Adrenal gland (tissue), 12 donors: ENCODE results near the gene MEGF11. TPM values are rescaled to one million over a fixed set of nuclear protein-coding genes. Genes with fewer than 3 reads are reported as not detected.

Source experiments
- DNase-seq, 7 donors: peaks; one replicate each; pipeline ENCODE4 v3.0.0-alpha.2; 2019 to 2020
- H3K27ac ChIP-seq, 5 donors: fragments of 200-600 bp; sonication (generic) in 4 of 5; 1 replicate in 3 of 5; 2 replicates in 2 of 5; pipeline versions ENCODE4 v1.5.1 to v1.8.0; 2016 to 2020; ENCODE audit warnings: mild to moderate bottlenecking in 1 of 5
- H3K27me3 ChIP-seq: fragments of 200-600 bp; 2 replicates; pipeline ENCODE4 v1.8.0; 2021
- H3K36me3 ChIP-seq, 2 donors: fragments of 200-600 bp; replicated peaks in 1 of 2; 1 replicate in 1 of 2; 2 replicates in 1 of 2; pipeline versions ENCODE4 v1.5.1 to v1.8.0; 2018 to 2022
- H3K4me1 ChIP-seq, 2 donors: fragments of 200-600 bp; replicated peaks in 1 of 2; 1 replicate in 1 of 2; 2 replicates in 1 of 2; pipeline versions ENCODE4 v1.5.1 to v1.8.0; 2018 to 2021
- H3K4me3 ChIP-seq, 4 donors: fragments of 200-600 bp; sonication (generic) in 3 of 4; one replicate each; pipeline ENCODE4 v1.5.1; 2016 to 2018
- H3K9me3 ChIP-seq, 3 donors: fragments of 200-600 bp; sonication (generic) in 1 of 3; replicated peaks in 1 of 3; 1 replicate in 2 of 3; 2 replicates in 1 of 3; pipeline versions ENCODE4 v1.5.1 to v1.8.0; 2016 to 2021
- POLR2A ChIP-seq, 2 donors: fragments of 450-650 bp; IDR thresholded peaks; one replicate each; pipeline ENCODE4 v1.6.1; 2017; ENCODE audit warnings: antibody characterized with exemption in 2 of 2, mild to moderate bottlenecking in 2 of 2, moderate library complexity in 1 of 2
- WGBS, 4 donors: extraction: QIAGEN DNeasy Blood & Tissue Kit in 2 of 4; methylation state at CpG; one replicate each; pipeline versions ENCODE4 v1.1.5 to v1.1.7; 2013 to 2017; 5-methylcytosine and 5-hydroxymethylcytosine counted together
- intact Hi-C, 2 donors: fragments of 100-400 bp; cut with DNase I; formaldehyde crosslinking; loops; one replicate each; pipeline versions ENCODE4 v1.14.1 to v1.15.0; 2022 to 2023
- polyA plus RNA-seq, 3 donors: library from polyadenylated mRNA; stranded (reverse); fragments of 200-250 nt in 2 of 3; fragments of 350-450 nt in 1 of 3; fragmentation: Illumina TruSeq in 1 of 3; extraction: RNeasy Lipid Tissue Mini Kit (QIAGEN cat#74804) in 1 of 3; gene quantifications; one replicate each; pipeline ENCODE4 v1.2.3, GENCODE V29; 2013 to 2014
- total RNA-seq, 9 donors: library from RNA; depleted of rRNA in 4 of 9; stranded (reverse); fragments of >200 nt in 4 of 9; fragments of 120-200 nt in 1 of 9; fragmentation: NEBNext Ultra II Directional in 1 of 9; extraction: Animal tissue kit (Norgen Biotek cat#: 25700) in 1 of 9; gene quantifications; one replicate each; pipeline versions ENCODE4 v1.1.0 to v1.2.4, GENCODE V29; 2013 to 2023
- TF ChIP-seq, protein P1 (sequence below), 6 experiments: fragments of 450-650 bp in 4 of 6; fragments of 200-600 bp in 2 of 6; sonication (generic) in 1 of 6; IDR thresholded peaks; 1 replicate in 5 of 6; 2 replicates in 1 of 6; pipeline versions ENCODE4 v1.5.1 to v1.8.0; 2016 to 2021; ENCODE audit warnings: antibody characterized with exemption in 6 of 6, mild to moderate bottlenecking in 2 of 6, moderate library complexity in 1 of 6
- donor health status: healthy with polysubstance abuse.
- donor health status: Bipolar disorder and iron deficiency.
- donor health status: DM: yes; HTN: yes; CAD: no.
- donor health status: DM: no; HTN: no; CAD: no.
- donor health status: DM: no; HTN: no; CAD: no.
- donor health status: DM: yes; HTN: yes; CAD: no.

Gene MEGF11
- total and polyA plus RNA-seq, 12 donors: 0.04 to 0.98 (median 0.14) TPM; not detected in 5

DNA sequence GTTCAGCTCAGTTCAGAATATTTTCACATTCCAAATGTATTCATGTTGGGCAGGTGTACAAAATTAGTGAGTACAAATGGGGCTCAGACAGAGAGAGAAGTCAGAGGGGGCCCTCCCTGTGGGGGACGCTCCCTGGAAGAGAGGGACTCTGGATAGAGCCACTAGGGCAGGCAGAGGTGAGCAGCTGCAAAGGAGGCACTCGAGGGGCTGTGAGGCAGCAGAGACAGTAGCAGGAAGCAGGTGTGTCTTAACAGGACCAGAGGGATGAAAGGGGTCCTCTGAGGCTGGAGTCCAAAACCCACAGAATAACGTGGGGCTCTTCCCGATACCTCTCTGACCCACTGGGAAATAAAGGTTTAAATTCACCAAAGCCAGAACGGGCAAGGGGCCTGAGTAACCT lies 127.1 kb downstream of the MEGF11 start:
- Histone ChIP-seq H3K27ac (no peak overlapping the region), H3K27me3 (peaks cover 7% of the 10 kb centered on the region), H3K9me3 (no peaks in the 10 kb centered on the region), H3K4me3 (no peak overlapping the region), H3K4me1 (no peaks in the 10 kb centered on the region), H3K36me3 (no peaks in the 10 kb centered on the region)
- no peak for TF ChIP-seq POLR2A (IDR thresholded peaks at IDR 0.05)
- TF ChIP-seq, protein P1, sequence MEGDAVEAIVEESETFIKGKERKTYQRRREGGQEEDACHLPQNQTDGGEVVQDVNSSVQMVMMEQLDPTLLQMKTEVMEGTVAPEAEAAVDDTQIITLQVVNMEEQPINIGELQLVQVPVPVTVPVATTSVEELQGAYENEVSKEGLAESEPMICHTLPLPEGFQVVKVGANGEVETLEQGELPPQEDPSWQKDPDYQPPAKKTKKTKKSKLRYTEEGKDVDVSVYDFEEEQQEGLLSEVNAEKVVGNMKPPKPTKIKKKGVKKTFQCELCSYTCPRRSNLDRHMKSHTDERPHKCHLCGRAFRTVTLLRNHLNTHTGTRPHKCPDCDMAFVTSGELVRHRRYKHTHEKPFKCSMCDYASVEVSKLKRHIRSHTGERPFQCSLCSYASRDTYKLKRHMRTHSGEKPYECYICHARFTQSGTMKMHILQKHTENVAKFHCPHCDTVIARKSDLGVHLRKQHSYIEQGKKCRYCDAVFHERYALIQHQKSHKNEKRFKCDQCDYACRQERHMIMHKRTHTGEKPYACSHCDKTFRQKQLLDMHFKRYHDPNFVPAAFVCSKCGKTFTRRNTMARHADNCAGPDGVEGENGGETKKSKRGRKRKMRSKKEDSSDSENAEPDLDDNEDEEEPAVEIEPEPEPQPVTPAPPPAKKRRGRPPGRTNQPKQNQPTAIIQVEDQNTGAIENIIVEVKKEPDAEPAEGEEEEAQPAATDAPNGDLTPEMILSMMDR (IDR thresholded peaks at IDR 0.05): no peak
- intact Hi-C loops: no loop called here
- WGBS, 4 donors: 63 to 73% (median 68%) methylated on average over 5 of the region's 5 CpGs
- DNase-seq: no peak

DNA sequence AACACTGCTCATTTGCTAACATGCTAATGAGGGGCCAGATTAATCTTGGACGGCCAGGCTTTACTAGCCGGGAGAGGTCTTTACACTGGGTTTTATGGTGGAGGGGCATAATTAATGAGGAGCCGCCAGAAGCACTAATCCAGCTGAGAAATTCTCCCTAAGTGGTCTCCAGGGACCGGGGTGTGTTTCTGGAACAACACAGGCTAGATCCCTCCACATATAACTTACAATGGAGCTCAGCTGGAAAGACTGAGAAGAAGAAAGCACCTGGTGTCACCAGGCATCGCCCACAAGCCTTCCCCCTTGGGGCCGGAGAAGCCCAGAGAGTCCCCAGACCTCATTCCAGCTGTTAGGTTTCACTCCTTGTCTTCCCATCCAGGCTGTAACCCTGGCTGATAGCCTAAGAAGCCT lies 127.5 kb downstream of the MEGF11 start:
- TF ChIP-seq POLR2A (IDR thresholded peaks at IDR 0.05): no peak
- Histone ChIP-seq H3K36me3 (no peaks in the 10 kb centered on the region), H3K4me3 (no peak overlapping the region), H3K27me3 (peaks cover 7% of the 10 kb centered on the region), H3K4me1 (no peaks in the 10 kb centered on the region), H3K9me3 (no peaks in the 10 kb centered on the region), H3K27ac (no peak overlapping the region)
- DNase-seq: no peak
- whole genome bisulfite sequencing, 4 donors: 58 to 73% (median 69%) methylated on average over 3 to 6 of the region's 6 CpGs
- intact Hi-C loops: no loop called here

DNA sequence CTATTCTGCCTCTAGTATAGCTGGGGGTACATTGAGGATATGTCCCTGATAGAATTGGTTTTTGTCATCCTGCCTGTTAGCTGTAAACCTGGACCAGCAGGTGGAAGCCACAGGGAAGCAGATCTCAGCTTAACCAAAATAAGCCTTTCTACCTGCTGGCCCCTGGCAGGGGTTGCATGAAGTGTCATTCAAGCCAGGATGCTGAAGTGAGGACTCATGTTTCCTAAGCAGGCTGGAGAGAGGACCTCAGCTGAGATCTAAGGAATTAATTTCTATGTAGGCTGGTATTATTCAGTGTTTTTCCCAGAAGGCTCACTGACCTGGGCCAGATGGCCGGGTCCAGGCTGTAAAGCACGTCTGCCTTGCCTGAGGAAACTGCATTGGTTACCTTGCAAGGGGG lies 128.9 kb downstream of the MEGF11 start:
- DNase-seq: no peak

DNA sequence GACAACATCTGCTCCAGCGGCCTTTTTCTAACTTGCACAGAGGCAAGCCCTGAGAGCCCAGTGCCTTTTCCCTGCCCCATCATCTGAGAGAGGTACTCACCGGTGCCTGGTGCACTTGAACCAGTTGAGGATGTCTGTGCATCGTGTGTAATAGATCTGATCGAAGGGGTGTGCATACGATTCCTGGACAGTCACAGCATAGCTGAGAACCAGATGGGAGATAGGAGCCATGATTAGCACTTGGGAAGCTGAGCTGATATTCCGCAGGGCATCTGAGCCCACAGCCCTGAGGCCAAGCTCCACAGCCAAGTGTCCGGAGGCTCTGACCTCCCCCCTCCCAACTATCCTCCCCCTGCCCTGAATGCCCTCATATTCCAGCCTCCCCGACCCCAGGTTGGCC lies 129.8 kb downstream of the MEGF11 start:
- TF ChIP-seq, protein P1 (IDR thresholded peaks at IDR 0.05): no peak
- TF ChIP-seq POLR2A (IDR thresholded peaks at IDR 0.05): no peak
- Histone ChIP-seq H3K27ac (no peak overlapping the region), H3K4me1 (no peaks in the 10 kb centered on the region), H3K27me3 (peaks cover 7% of the 10 kb centered on the region), H3K9me3 (no peaks in the 10 kb centered on the region), H3K4me3 (no peak overlapping the region), H3K36me3 (no peaks in the 10 kb centered on the region)
- intact Hi-C loops: no loop called here
- DNase-seq: no peak
- 88 to 92% (median 90%) methylated on average over 3 to 8 of the region's 8 CpGs for WGBS, 4 donors

More for the DNA sequence above, 128.9 kb downstream of the MEGF11 start:
- intact Hi-C loops: no loop called here
- no peak overlapping the region for H3K27ac ChIP-seq
- no peak overlapping the region for H3K4me3 ChIP-seq
- no peaks in the 10 kb centered on the region for H3K36me3 ChIP-seq
- 81 to 100% (median 91%) methylated on average over 1 to 2 of the region's 2 CpGs for WGBS, 4 donors
- no peak for TF ChIP-seq POLR2A (IDR thresholded peaks at IDR 0.05)
- TF ChIP-seq, protein P1 (IDR thresholded peaks at IDR 0.05): no peak
- peaks cover 7% of the 10 kb centered on the region for H3K27me3 ChIP-seq
- no peaks in the 10 kb centered on the region for H3K9me3 ChIP-seq
- no peaks in the 10 kb centered on the region for H3K4me1 ChIP-seq

DNA sequence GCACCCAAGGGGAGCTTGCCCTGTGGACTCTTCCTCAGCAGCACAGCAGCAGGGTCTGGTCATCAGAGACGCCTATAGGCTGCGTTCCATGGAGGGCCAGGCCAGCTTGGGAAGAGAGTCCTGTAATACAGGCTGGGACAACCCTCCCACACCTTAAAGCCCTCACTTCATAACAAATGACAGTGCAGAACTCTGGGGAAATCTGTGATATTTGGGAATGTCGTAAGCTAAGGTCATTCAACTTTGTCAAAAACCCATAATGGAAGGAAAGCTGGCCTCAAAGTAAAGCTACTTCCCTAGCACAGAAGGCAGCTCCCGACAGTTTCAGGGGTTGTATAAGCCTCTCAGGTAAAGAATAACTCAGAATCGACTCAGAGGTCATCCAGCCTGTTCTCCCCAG lies 133.1 kb downstream of the MEGF11 start:
- Histone ChIP-seq H3K36me3 (no peaks in the 10 kb centered on the region), H3K4me1 (no peaks in the 10 kb centered on the region), H3K27ac (no peak overlapping the region), H3K27me3 (no peaks in the 10 kb centered on the region), H3K9me3 (no peaks in the 10 kb centered on the region), H3K4me3 (no peak overlapping the region)
- 86 to 90% (median 86%) methylated on average over 5 of the region's 5 CpGs for WGBS, 4 donors
- no peak for DNase-seq
- intact Hi-C loops: no loop called here
- TF ChIP-seq, protein P1 (IDR thresholded peaks at IDR 0.05): no peak
- TF ChIP-seq POLR2A (IDR thresholded peaks at IDR 0.05): no peak
